Fibroblast of gingiva (primary cell): Measurements from ENCODE around the gene LRRN2.

Source experiments
- DNase-seq: peaks from one replicate; pipeline ENCODE4 v3.0.0-alpha.2; 2011; ENCODE audit warnings: low read depth

LRRN2 gene

GRCh38 chr1:204600203-204600602, 85.3 kb downstream of the LRRN2 start:
- DNase-seq, result no peak

- no peak for DNase-seq
These were observed 85.9 kb downstream of the LRRN2 start for GRCh38 chr1:204599596-204599995.

GRCh38 chr1:204599098-204599497, 86.4 kb downstream of the LRRN2 start:
- DNase-seq, result no peak

DNA sequence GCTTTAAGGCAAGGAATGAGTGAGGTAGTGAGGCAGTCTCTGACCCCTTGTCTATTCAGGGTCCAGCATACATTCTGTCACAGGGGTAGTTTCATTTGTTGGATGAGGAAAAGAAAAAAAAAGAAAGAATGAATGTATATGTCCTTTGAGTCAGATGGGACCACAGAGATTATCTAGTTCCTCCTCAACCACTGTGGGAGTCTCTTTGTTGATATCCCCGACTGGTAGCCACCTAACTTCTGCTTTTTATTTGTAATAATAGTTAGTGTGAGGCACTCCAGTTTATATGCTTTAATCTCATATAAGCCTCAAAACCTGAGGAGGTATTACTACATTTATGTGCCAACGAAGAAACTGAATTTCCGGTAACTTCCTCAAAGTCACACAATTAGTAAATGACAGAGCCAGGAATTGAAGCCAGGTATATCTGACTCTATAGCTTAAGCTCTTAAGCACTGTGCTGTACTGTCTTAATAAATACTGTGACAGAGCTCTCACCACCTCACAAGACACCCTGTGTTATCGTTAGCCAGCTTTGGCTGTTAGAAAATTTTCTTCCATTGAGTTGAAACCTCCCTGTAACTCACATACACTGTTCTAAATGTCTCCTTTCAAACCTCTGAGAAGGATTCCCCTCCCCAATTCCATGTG, 87.1 kb downstream of the LRRN2 start:
- no peak for DNase-seq

GRCh38 chr1:204592246-204592948, 93.1 kb downstream of the LRRN2 start:
- DNase-seq, result no peak

GRCh38 chr1:204591473-204592090, 94.0 kb downstream of the LRRN2 start:
- DNase-seq, result peak; percentile 8

GRCh38 chr1:204589409-204590038, 96.0 kb downstream of the LRRN2 start:
- DNase-seq, result no peak

GRCh38 chr1:204588826-204589225, 96.7 kb downstream of the LRRN2 start:
- no peak for DNase-seq

GRCh38 chr1:204587621-204588020, 97.9 kb downstream of the LRRN2 start:
- no peak for DNase-seq

GRCh38 chr1:204584699-204585372, 100.7 kb downstream of the LRRN2 start:
- no peak for DNase-seq

- DNase-seq, result no peak
These were observed 101.5 kb downstream of the LRRN2 start for GRCh38 chr1:204583909-204584632.

- DNase-seq, result no peak
These were observed 103.8 kb downstream of the LRRN2 start for GRCh38 chr1:204581759-204582158.

- DNase-seq, result no peak
These were observed 104.7 kb downstream of the LRRN2 start for GRCh38 chr1:204580862-204581261.

DNA sequence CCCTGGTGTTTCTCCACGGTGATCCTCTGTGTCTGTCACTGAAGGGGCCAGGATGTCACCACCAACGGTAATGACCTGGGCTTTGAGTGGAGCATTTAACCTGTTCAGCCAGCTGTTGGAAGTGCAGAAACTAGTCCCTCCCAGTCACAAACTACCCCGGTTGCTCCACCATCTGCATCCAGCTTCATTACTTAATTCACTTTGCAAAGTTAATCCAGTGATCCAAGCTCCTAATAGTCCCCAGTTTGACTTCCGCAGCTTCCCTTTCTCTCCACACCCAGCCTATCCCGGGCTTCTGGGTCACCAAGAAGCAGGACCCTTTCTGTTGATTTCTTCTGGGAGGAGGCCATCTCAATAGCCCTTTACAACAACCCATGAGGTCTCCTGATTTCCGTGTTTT, 105.9 kb downstream of the LRRN2 start:
- DNase-seq, result no peak

DNA sequence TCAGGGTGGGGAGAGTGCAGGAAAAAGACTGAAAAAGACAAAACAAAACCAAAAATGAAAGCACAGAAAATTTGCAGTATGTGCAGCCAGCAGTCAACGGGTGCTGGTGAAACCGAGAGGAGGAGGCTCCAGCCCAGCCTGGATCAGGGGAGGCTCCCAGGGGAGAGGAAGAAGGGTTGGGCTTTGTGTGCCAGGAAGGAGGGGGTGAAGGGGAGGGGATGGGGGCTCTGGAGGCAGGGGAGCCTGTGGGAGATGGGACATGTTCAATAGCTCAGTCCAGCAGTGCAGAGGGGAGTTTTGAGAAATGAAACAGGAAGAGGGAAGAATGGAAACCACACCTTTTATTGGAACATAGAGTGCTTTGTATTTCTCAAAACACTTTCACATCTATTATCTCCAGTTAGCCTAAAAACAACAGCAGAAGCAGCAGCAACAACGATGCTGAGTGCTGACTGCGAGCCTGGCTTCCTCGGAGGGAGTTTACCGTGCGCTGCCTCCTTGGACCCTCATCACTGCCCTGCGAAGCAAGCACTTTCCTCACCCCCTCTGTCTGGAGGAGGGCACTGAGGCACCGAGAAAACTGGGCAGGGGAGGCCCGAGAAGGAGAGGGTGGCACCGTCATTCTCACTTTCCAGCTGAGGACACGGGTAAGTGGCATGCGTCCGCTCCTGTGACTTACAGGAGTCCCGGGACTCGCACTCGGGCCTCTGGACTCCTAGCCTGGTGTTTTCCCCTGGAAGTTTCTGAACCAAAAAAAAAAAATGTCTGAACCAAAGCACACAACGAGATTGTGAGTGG, 106.5 kb downstream of the LRRN2 start:
- peak; percentile 29 for DNase-seq

- no peak for DNase-seq
These were observed 107.6 kb downstream of the LRRN2 start for GRCh38 chr1:204577794-204578478.

DNA sequence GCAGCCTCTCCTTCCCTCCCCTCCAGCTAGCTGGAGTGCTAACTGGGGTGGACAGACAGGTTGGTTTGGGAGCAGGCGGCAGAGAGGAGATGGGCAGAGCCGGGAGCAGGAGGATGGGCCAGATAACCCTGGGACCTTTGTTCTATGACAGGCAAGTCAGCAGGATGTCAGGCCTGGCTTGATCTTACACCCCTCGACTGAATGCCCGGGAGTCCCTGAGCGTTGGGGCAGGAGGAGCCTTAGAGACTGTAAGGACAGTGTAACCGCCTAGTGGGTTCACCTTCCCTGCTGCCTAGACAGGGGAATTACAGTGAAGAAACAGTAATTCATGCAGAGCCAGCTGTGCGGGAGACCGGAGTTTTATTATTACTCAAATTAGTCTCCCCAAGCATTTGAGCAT, 109.1 kb downstream of the LRRN2 start:
- no peak for DNase-seq

DNA sequence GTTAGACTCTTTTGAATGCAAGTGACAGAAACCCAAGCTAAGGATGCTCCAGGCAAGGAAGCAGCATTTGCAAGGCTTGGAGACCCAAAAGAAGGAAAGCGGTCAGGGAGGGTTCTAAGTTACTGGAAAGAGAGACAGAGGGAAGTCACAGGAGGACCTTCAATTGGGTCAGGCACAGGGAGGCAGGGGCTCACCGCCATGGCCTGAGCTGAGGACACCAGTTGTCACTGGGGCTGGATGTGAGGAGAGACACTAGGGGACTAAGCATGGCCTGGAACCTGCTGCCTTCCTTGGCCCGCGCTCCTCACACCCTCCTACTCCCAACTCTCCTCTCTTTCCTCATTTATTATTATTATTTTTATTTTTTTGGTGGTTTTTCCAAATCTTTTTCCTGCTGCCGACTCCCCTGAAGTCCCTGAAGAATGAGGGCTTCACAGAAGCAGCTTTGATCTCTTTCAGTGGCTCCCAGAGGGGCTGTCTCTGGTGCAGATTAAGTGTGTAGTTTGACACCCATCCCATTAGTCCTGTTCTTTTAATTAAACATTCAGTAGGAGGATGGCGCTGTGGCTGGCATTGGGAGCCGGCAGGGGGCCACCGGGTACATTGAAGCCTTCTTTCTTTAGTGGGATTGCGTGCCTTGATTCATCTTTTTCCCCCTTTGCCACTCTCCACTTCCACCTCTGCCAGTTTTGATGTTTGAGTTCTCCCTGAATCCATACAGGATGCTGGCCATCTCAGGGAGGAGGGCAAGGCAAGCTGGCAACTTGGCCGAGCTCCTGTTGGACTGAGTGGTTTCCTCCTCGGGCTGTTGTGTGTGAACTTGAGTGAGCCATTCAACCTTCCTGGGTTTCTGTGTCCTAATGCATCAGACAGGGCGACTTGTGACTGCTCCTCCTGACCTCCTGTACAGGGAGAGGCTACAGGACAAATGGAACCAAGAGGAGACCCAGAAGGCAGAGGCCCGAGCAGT, 110.0 kb downstream of the LRRN2 start:
- DNase-seq, result no peak

DNA sequence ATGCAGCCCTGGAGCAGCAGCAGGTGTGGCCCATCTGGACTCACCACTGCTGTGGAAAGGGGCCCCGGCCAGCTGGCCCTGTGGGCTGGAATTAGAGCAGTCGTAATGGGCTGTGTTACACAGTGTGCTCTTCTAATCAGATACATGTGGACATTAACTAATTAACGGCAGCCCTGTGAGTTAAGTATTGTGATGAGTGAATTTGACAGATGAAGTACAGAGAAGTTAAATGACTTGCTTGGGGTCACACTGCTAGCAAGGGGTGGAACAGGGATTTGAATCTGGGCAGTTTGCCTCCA, 110.7 kb downstream of the LRRN2 start:
- no peak for DNase-seq
